ENCODE measurements around the gene SYNDIG1L. TPM values are rescaled to one million over a fixed set of nuclear protein-coding genes. Genes with fewer than 3 reads are reported as not detected.

SYNDIG1L gene
- total and polyA plus RNA-seq, 2 of the 13 experiments (the other 11 are each of a cell fraction or from before 2014, with no cell fraction given) = 0.04 TPM; not detected in 1

GRCh38 chr14:74469548-74470518 lies 43.8 kb upstream of the SYNDIG1L start:
- CTCF ChIA-PET (ENCODE audit: low intra/inter-chr PET ratio, low total read pairs) = no interaction called here
- no peaks in the 10 kb centered on the region for H3K79me2 ChIP-seq (ENCODE audit: insufficient read depth, low read length)
- no peak for ATAC-seq
- no TSS peak for BruUV-seq (replicated peaks)
- H2AFZ ChIP-seq (ENCODE audit: low read length) = no peak overlapping the region
- no peak overlapping the region for H3K9ac ChIP-seq (ENCODE audit: insufficient read depth, low read depth, low read length)
- 94% methylated on average over 7 of the region's 7 CpGs for WGBS (ENCODE audit: low lambda C conversion rate)
- no peaks in the 10 kb centered on the region for H4K20me1 ChIP-seq (ENCODE audit: insufficient read depth, low read length)
- POLR2A ChIA-PET = no interaction called here
- FAIRE-seq = no peak
- no peaks in the 10 kb centered on the region for H3K27me3 ChIP-seq (ENCODE audit: control insufficient read depth in 1 of 2, insufficient read depth in 2 of 2, low read length in 2 of 2)
- no peak overlapping the region for H3K4me3 ChIP-seq (replicated peaks in 1 of 3; ENCODE audit: insufficient read depth in 1 of 3, low read depth in 2 of 3, low read length in 3 of 3)
- no peak overlapping the region for H3K4me2 ChIP-seq (ENCODE audit: low read depth, low read length)
- in situ Hi-C loops (cut with HindIII; ENCODE audit: extremely low pct_ligation_motif_present, low pct_unique_long_range_greater_than_20kb) = no loop called here
- H3K27ac ChIP-seq (ENCODE audit: extremely low read length, insufficient read depth, low read length) = no peak overlapping the region
- no peak for TF ChIP-seq THRA (CRISPR knock-in tag; IDR thresholded peaks at IDR 0.05; ENCODE audit: borderline replicate concordance)
- TF ChIP-seq MTA1 (CRISPR knock-in tag; IDR thresholded peaks at IDR 0.05; ENCODE audit: borderline replicate concordance) = no peak
- TF ChIP-seq ZNF780A (CRISPR knock-in tag; IDR thresholded peaks at IDR 0.05) = no peak
- no peak for TF ChIP-seq NONO (IDR thresholded peaks at IDR 0.05)
- TF ChIP-seq NONO (CRISPR knock-in tag; conservative IDR thresholded peaks at IDR 0.05) = no peak
- TF ChIP-seq CBX5 (CRISPR knock-in tag; IDR thresholded peaks at IDR 0.05; ENCODE audit: borderline replicate concordance) = no peak
- no peak for TF ChIP-seq ZNF691 (CRISPR knock-in tag; IDR thresholded peaks at IDR 0.05; ENCODE audit: borderline replicate concordance, low read depth)
- TF ChIP-seq ZNF841 (CRISPR knock-in tag; IDR thresholded peaks at IDR 0.05; ENCODE audit: borderline replicate concordance) = no peak
- no peak for TF ChIP-seq NFKB2 (CRISPR knock-in tag; IDR thresholded peaks at IDR 0.05; ENCODE audit: borderline replicate concordance)
- TF ChIP-seq HOXA3 (CRISPR knock-in tag; IDR thresholded peaks at IDR 0.05) = no peak
- TF ChIP-seq CREBL2 (CRISPR knock-in tag; IDR thresholded peaks at IDR 0.05; ENCODE audit: borderline replicate concordance) = no peak
- no peak for TF ChIP-seq TRIM24 (CRISPR knock-in tag; IDR thresholded peaks at IDR 0.05)
- no peak for TF ChIP-seq ZBTB21 (CRISPR knock-in tag; IDR thresholded peaks at IDR 0.05)
- DNase-seq (ENCODE audit: low spot score) = no peak
- H3K4me1 ChIP-seq (ENCODE audit: insufficient read depth, low read length) = no peaks in the 10 kb centered on the region
- intact Hi-C loops (cut with micrococcal nuclease; ENCODE audit: unreplicated experiment) = no loop called here
- no peaks in the 10 kb centered on the region for H3K9me3 ChIP-seq (ENCODE audit: low read length)
- peaks cover 5 to 21% of the 10 kb centered on the region in 2 experiments for H3K36me3 ChIP-seq (replicated peaks in 1 of 2; ENCODE audit: control insufficient read depth in 1 of 2, insufficient read depth in 2 of 2, low read length in 2 of 2)
